Gastroesophageal sphincter (tissue), 3 donors: ENCODE data around the gene AKAP13.

Experiments used
- CTCF ChIP-seq, 4 experiments: fragments of 200-600 bp in 2 of 4; fragments of 450-650 bp in 2 of 4; sonication (generic) in 1 of 4; IDR thresholded peaks; one replicate each; pipeline ENCODE4 v1.5.1; 2017 to 2019; ENCODE audit warnings: antibody characterized with exemption in 4 of 4, mild to moderate bottlenecking in 2 of 4, moderate library complexity in 2 of 4
- EP300 ChIP-seq: sonication (generic); formaldehyde crosslinking; IDR thresholded peaks from one replicate; pipeline ENCODE4 v1.6.1; 2017; ENCODE audit warnings: antibody characterized with exemption, mild to moderate bottlenecking
- POLR2A ChIP-seq, 2 donors: fragments of 450-650 bp; IDR thresholded peaks; one replicate each; pipeline ENCODE4 v1.6.1; 2017; ENCODE audit warnings: antibody characterized with exemption in 2 of 2, mild to moderate bottlenecking in 2 of 2, moderate library complexity in 1 of 2
- POLR2AphosphoS5 ChIP-seq: sonication (generic); formaldehyde crosslinking; IDR thresholded peaks from one replicate; pipeline ENCODE4 v1.6.1; 2017; ENCODE audit warnings: antibody characterized with exemption

GRCh38 chr15:85517086-85517485 lies 136.7 kb downstream of the AKAP13 start:
- no peak for TF ChIP-seq POLR2AphosphoS5
- TF ChIP-seq CTCF (IDR thresholded peaks at IDR 0.05) = no peak
- no peak for TF ChIP-seq POLR2A (IDR thresholded peaks at IDR 0.05)
- no peak for TF ChIP-seq EP300
